GM23338 (cell line): Measurements from ENCODE around the gene RRP9. TPM values are rescaled to one million over a fixed set of nuclear protein-coding genes. Genes with fewer than 3 reads are reported as not detected.

Experiments
- ATAC-seq: fragments of 200-7000 bp; cut with Tn5 transposase; 3 replicates; pipeline ENCODE4 v1.9.1; 2020
- DNase-seq: peaks from one replicate; pipeline ENCODE4 v3.0.0-alpha.2; 2015; ENCODE audit warnings: low spot score
- H2AFZ ChIP-seq: fragments of 200-600 bp; sonication (generic); 2 replicates; pipeline ENCODE4 v1.8.0; 2016; ENCODE audit warnings: antibody characterized with exemption, mild to moderate bottlenecking, moderate library complexity
- H3F3A ChIP-seq: fragments of 200-600 bp; sonication (generic); replicated peaks from 2 replicates; pipeline ENCODE4 v1.8.0; 2017; ENCODE audit warnings: antibody characterized with exemption, mixed run types, low read depth
- H3K27ac ChIP-seq: fragments of 200-600 bp; sonication (generic); 2 replicates; pipeline ENCODE4 v1.6.1; 2016; ENCODE audit warnings: low read depth
- H3K27me3 ChIP-seq: fragments of 200-600 bp; sonication (generic); 2 replicates; pipeline ENCODE4 v1.8.0; 2016; ENCODE audit warnings: mild to moderate bottlenecking, mixed run types, moderate library complexity; ENCODE audit not compliant: insufficient read depth
- H3K36me3 ChIP-seq: fragments of 200-600 bp; sonication (generic); 2 replicates; pipeline ENCODE4 v1.8.0; 2016; ENCODE audit warnings: mild to moderate bottlenecking; ENCODE audit not compliant: insufficient read depth
- H3K4me1 ChIP-seq: fragments of 200-600 bp; sonication (generic); 2 replicates; pipeline ENCODE4 v1.8.0; 2016; ENCODE audit warnings: mild to moderate bottlenecking, moderate library complexity; ENCODE audit not compliant: insufficient read depth
- H3K4me2 ChIP-seq: fragments of 200-600 bp; sonication (generic); 2 replicates; pipeline ENCODE4 v1.7.1; 2017; ENCODE audit warnings: mixed run types
- H3K4me3 ChIP-seq: fragments of 200-600 bp; sonication (generic); 2 replicates; pipeline ENCODE4 v1.6.1; 2016; ENCODE audit warnings: mixed run types
- H3K79me2 ChIP-seq: fragments of 200-600 bp; sonication (generic); replicated peaks from 2 replicates; pipeline ENCODE4 v1.8.0; 2017; ENCODE audit warnings: mild to moderate bottlenecking; ENCODE audit not compliant: insufficient read depth
- H3K9me2 ChIP-seq: fragments of 200-600 bp; sonication (generic); 2 replicates; pipeline ENCODE4 v1.8.0; 2017; ENCODE audit not compliant: insufficient read depth
- H4K20me1 ChIP-seq: fragments of 200-600 bp; sonication (generic); replicated peaks from 2 replicates; pipeline ENCODE4 v1.8.0; 2017; ENCODE audit warnings: mild to moderate bottlenecking; ENCODE audit not compliant: insufficient read depth
- H3K27ac Mint-ChIP-seq: 2 replicates; pipeline ENCODE4 v1.8.0; 2020; ENCODE audit warnings: inconsistent platforms, mild to moderate bottlenecking, moderate library complexity, mixed read lengths
- H3K27me3 Mint-ChIP-seq: 3 replicates; pipeline ENCODE4 v1.8.0; 2022; ENCODE audit warnings: low read depth, mild to moderate bottlenecking, moderate library complexity, mixed read lengths, inconsistent platforms; ENCODE audit not compliant: insufficient read depth, poor library complexity
- H3K36me3 Mint-ChIP-seq: 3 replicates; pipeline ENCODE4 v1.8.0; 2021; ENCODE audit warnings: low read depth, mild to moderate bottlenecking, inconsistent platforms, moderate library complexity, mixed read lengths
- H3K4me1 Mint-ChIP-seq: 3 replicates; pipeline ENCODE4 v1.8.0; 2020; ENCODE audit warnings: mild to moderate bottlenecking, inconsistent platforms, mixed read lengths
- H3K4me3 Mint-ChIP-seq: 3 replicates; pipeline ENCODE4 v1.8.0; 2021; ENCODE audit warnings: moderate library complexity, mild to moderate bottlenecking, inconsistent platforms, mixed read lengths
- H3K9me3 Mint-ChIP-seq: 3 replicates; pipeline ENCODE4 v1.8.0; 2020; ENCODE audit warnings: moderate library complexity, mild to moderate bottlenecking, inconsistent platforms, mixed read lengths
- ETS1 ChIP-seq: IDR thresholded peaks from 2 replicates; pipeline ENCODE4 v1.6.1; 2016; ENCODE audit warnings: antibody characterized with exemption
- EZH2phosphoT487 ChIP-seq: fragments of 200-600 bp; sonication (generic); IDR thresholded peaks from one replicate; pipeline ENCODE4 v1.8.1; 2018; ENCODE audit warnings: antibody characterized with exemption; ENCODE audit not compliant: unreplicated experiment
- NANOG ChIP-seq: IDR thresholded peaks from 2 replicates; pipeline ENCODE4 v1.6.1; 2016; ENCODE audit warnings: antibody characterized with exemption, borderline replicate concordance
- REST ChIP-seq: IDR thresholded peaks from one replicate; pipeline ENCODE4 v1.6.1; 2018; ENCODE audit warnings: antibody characterized with exemption; ENCODE audit not compliant: unreplicated experiment
- STAT1 ChIP-seq: IDR thresholded peaks from one replicate; pipeline ENCODE4 v1.6.1; 2016; ENCODE audit warnings: antibody characterized with exemption; ENCODE audit not compliant: unreplicated experiment
- polyA plus RNA-seq: library from polyadenylated mRNA; unstranded; fragments of >200 nt; fragmentation: Nextera tagmentation; extraction: Ambion mirVana; gene quantifications from 2 replicates; pipeline ENCODE4 v1.2.1, GENCODE V29; 2016
- total RNA-seq: library from RNA; depleted of rRNA; stranded (reverse); fragments of >200 nt; shearing (Covaris generic); gene quantifications from 2 replicates; pipeline ENCODE4 v1.2.3, GENCODE V29; 2014
- TF ChIP-seq, protein P1 (sequence below): fragments of 250-450 bp; sonication (Bioruptor Pico); IDR thresholded peaks from 2 replicates; pipeline ENCODE4 v1.5.0; 2020; ENCODE audit warnings: mild to moderate bottlenecking, moderate library complexity
- TF ChIP-seq, protein P2 (sequence below), 2 experiments: fragments of 200-600 bp in 1 of 2; sonication (generic) in 1 of 2; conservative IDR thresholded peaks; 2 replicates each; pipeline versions ENCODE4 v1.5.1 to v1.6.1; 2016 to 2017; ENCODE audit warnings: antibody characterized with exemption in 2 of 2, low read depth in 2 of 2, mild to moderate bottlenecking in 2 of 2, moderate library complexity in 1 of 2

The RRP9 gene
- total and polyA plus RNA-seq, 2 experiments from 2014 or later = 62.4 to 68.1 TPM

DNA sequence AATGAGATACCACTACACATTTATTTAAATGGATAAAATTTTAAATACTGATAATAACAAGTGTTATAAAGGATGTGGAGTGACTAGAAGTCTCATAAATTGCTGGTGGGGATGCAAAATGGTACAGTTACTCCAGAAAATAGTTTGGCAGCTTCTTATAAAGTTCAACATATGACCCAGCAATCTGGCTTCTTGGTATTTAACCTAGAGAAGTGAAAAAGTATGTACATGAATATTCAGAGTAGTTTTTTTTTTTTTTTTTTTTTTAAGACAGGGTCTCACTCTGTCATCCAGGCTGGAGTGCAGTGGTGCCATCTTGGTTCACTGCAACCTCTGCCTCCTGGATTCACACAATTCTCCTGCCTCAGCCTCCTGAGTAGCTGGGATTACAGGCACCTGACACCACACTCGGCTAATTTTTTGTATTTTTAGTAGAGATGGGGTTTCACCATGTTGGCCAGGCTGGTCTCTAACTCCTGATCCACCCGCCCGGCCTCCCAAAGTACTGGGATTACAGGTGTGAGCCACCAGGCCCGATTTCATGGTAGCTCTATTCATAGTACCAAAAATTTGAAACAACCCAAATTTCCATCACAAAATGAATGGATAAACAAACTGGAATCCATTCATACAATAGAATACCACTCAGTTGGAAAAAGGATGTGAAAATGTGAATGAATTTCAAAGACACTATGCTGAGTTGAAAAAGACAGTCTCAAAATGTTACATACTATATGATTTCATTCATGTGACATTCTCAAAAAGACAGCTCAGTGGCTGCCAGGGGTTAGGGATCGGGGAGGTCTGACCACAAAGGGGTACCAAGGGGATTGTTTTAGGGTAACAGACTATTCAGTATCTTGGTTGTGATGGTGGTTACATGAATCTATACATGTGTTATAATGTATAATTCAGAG, 14.4 kb downstream of the RRP9 start:
- H3K4me1 ChIP-seq = no peaks in the 10 kb centered on the region
- H2AFZ ChIP-seq = no peak overlapping the region
- H3K4me1 Mint-ChIP-seq = no peaks in the 10 kb centered on the region
- H3K9me3 Mint-ChIP-seq = no peaks in the 10 kb centered on the region
- no peaks in the 10 kb centered on the region for H3K9me2 ChIP-seq
- H3K4me2 ChIP-seq = no peak overlapping the region
- no peaks in the 10 kb centered on the region for H3F3A ChIP-seq
- H3K27ac ChIP-seq = no peak overlapping the region
- peaks cover 3% of the 10 kb centered on the region; the same call in 1 of the 2 replicates for H4K20me1 ChIP-seq
- no peak for TF ChIP-seq ETS1
- DNase-seq (no peak), ATAC-seq (no peak)
- H3K36me3 Mint-ChIP-seq = peaks cover 18% of the 10 kb centered on the region; the same call in 2 of the 3 replicates
- no peaks in the 10 kb centered on the region for H3K27me3 ChIP-seq
- H3K4me3 Mint-ChIP-seq = no peak overlapping the region
- H3K27me3 Mint-ChIP-seq = no peaks in the 10 kb centered on the region
- H3K79me2 ChIP-seq = no peaks in the 10 kb centered on the region
- H3K4me3 ChIP-seq = no peak overlapping the region
- no peak overlapping the region for H3K27ac Mint-ChIP-seq
- no peaks in the 10 kb centered on the region for H3K36me3 ChIP-seq

DNA sequence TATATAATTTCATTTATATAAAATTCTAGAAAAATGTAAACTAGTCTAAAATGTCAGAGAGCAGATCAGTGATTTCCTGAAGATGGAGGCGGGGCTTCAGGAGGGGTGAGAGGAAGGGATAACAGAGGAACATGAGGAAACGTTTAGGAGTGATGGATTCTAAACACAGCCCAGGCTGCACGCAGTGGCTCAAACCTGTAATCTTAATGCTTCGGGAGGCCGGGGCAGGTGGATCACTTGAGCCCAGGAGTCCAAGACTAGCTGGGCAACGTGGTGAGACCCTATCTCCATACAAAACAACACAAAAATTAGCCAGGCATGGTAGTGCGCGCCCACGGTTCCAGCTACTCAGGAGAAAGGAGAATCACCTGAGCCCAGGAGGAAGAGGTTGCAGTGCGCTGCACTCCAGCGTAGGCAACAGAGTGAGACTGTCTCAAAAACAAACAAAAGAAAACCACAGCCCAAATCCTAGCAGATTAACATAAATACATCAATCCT, 20.6 kb downstream of the RRP9 start:
- H3K27ac Mint-ChIP-seq = no peak overlapping the region
- no peaks in the 10 kb centered on the region for H3K36me3 Mint-ChIP-seq
- Histone ChIP-seq H3K4me3 (no peak overlapping the region), H3K79me2 (no peaks in the 10 kb centered on the region), H2AFZ (no peak overlapping the region), H3K4me1 (no peaks in the 10 kb centered on the region), H3F3A (no peaks in the 10 kb centered on the region), H3K36me3 (no peaks in the 10 kb centered on the region), H3K4me2 (no peak overlapping the region), H3K27me3 (no peaks in the 10 kb centered on the region), H4K20me1 (no peaks in the 10 kb centered on the region), H3K9me2 (no peaks in the 10 kb centered on the region), H3K27ac (no peak overlapping the region)
- H3K4me1 Mint-ChIP-seq = peaks cover 3% of the 10 kb centered on the region; the same call in 2 of the 3 replicates
- H3K4me3 Mint-ChIP-seq = no peak overlapping the region
- H3K9me3 Mint-ChIP-seq = no peaks in the 10 kb centered on the region
- ATAC-seq (no peak), DNase-seq (no peak)
- no peaks in the 10 kb centered on the region for H3K27me3 Mint-ChIP-seq
- TF ChIP-seq REST (no peak), STAT1 (no peak), NANOG (no peak), EZH2phosphoT487 (no peak)
- TF ChIP-seq, protein P1, sequence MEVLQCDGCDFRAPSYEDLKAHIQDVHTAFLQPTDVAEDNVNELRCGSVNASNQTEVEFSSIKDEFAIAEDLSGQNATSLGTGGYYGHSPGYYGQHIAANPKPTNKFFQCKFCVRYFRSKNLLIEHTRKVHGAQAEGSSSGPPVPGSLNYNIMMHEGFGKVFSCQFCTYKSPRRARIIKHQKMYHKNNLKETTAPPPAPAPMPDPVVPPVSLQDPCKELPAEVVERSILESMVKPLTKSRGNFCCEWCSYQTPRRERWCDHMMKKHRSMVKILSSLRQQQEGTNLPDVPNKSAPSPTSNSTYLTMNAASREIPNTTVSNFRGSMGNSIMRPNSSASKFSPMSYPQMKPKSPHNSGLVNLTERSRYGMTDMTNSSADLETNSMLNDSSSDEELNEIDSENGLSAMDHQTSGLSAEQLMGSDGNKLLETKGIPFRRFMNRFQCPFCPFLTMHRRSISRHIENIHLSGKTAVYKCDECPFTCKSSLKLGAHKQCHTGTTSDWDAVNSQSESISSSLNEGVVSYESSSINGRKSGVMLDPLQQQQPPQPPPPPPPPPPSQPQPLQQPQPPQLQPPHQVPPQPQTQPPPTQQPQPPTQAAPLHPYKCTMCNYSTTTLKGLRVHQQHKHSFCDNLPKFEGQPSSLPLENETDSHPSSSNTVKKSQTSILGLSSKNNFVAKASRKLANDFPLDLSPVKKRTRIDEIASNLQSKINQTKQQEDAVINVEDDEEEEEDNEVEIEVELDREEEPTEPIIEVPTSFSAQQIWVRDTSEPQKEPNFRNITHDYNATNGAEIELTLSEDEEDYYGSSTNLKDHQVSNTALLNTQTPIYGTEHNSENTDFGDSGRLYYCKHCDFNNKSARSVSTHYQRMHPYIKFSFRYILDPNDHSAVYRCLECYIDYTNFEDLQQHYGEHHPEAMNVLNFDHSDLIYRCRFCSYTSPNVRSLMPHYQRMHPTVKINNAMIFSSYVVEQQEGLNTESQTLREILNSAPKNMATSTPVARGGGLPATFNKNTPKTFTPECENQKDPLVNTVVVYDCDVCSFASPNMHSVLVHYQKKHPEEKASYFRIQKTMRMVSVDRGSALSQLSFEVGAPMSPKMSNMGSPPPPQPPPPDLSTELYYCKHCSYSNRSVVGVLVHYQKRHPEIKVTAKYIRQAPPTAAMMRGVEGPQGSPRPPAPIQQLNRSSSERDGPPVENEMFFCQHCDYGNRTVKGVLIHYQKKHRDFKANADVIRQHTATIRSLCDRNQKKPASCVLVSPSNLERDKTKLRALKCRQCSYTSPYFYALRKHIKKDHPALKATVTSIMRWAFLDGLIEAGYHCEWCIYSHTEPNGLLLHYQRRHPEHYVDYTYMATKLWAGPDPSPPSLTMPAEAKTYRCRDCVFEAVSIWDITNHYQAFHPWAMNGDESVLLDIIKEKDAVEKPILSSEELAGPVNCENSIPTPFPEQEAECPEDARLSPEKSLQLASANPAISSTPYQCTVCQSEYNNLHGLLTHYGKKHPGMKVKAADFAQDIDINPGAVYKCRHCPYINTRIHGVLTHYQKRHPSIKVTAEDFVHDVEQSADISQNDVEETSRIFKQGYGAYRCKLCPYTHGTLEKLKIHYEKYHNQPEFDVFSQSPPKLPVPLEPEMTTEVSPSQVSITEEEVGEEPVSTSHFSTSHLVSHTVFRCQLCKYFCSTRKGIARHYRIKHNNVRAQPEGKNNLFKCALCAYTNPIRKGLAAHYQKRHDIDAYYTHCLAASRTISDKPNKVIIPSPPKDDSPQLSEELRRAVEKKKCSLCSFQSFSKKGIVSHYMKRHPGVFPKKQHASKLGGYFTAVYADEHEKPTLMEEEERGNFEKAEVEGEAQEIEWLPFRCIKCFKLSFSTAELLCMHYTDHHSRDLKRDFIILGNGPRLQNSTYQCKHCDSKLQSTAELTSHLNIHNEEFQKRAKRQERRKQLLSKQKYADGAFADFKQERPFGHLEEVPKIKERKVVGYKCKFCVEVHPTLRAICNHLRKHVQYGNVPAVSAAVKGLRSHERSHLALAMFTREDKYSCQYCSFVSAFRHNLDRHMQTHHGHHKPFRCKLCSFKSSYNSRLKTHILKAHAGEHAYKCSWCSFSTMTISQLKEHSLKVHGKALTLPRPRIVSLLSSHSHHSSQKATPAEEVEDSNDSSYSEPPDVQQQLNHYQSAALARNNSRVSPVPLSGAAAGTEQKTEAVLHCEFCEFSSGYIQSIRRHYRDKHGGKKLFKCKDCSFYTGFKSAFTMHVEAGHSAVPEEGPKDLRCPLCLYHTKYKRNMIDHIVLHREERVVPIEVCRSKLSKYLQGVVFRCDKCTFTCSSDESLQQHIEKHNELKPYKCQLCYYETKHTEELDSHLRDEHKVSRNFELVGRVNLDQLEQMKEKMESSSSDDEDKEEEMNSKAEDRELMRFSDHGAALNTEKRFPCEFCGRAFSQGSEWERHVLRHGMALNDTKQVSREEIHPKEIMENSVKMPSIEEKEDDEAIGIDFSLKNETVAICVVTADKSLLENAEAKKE (CRISPR knock-in tag) = no peak
- TF ChIP-seq, protein P2, sequence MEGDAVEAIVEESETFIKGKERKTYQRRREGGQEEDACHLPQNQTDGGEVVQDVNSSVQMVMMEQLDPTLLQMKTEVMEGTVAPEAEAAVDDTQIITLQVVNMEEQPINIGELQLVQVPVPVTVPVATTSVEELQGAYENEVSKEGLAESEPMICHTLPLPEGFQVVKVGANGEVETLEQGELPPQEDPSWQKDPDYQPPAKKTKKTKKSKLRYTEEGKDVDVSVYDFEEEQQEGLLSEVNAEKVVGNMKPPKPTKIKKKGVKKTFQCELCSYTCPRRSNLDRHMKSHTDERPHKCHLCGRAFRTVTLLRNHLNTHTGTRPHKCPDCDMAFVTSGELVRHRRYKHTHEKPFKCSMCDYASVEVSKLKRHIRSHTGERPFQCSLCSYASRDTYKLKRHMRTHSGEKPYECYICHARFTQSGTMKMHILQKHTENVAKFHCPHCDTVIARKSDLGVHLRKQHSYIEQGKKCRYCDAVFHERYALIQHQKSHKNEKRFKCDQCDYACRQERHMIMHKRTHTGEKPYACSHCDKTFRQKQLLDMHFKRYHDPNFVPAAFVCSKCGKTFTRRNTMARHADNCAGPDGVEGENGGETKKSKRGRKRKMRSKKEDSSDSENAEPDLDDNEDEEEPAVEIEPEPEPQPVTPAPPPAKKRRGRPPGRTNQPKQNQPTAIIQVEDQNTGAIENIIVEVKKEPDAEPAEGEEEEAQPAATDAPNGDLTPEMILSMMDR (conservative IDR thresholded peaks at IDR 0.05; ENCODE audit: low read depth in 2 of 2) = no peak
